HG03064 (cell line): ENCODE measurements around the gene MED14.

Experiments used
- ATAC-seq: cut with Tn5 transposase; IDR thresholded peaks from one replicate; pipeline ENCODE4 v1.9.1; 2021; ENCODE audit warnings: low read depth; ENCODE audit not compliant: unreplicated experiment

Gene MED14

GRCh38 chrX:40671126-40671525 lies 64.2 kb downstream of the MED14 start:
- no peak for ATAC-seq

- no peak for ATAC-seq
Measured at GRCh38 chrX:40663880-40664630, 71.3 kb downstream of the MED14 start.

GRCh38 chrX:40663078-40663740 lies 72.1 kb downstream of the MED14 start:
- peak; percentile 80 for ATAC-seq

- ATAC-seq = no peak
Measured at GRCh38 chrX:40661489-40661888, 73.9 kb downstream of the MED14 start.

- no peak for ATAC-seq
Measured at GRCh38 chrX:40660381-40660780, 75.0 kb downstream of the MED14 start.

- ATAC-seq = no peak
Measured at GRCh38 chrX:40653535-40653934, 81.8 kb downstream of the MED14 start.

- ATAC-seq = no peak
Measured at GRCh38 chrX:40652664-40653063, 82.7 kb downstream of the MED14 start.

- no peak for ATAC-seq
Measured at GRCh38 chrX:40651620-40652223, 83.6 kb downstream of the MED14 start.

GRCh38 chrX:40647307-40648197 lies 87.8 kb downstream of the MED14 start, which contains the start of gene CXorf38:
CXorf38 (minus strand) TSS chrX:40647561; CDS start chrX:40647520, 41 bp downstream.
- peak; percentile 57 for ATAC-seq

- ATAC-seq = peak; percentile 24
Measured at GRCh38 chrX:40646489-40647306, 88.6 kb downstream of the MED14 start.

GRCh38 chrX:40644821-40645358 lies 90.5 kb downstream of the MED14 start:
- ATAC-seq = peak; percentile 33

GRCh38 chrX:40644176-40644575 lies 91.2 kb downstream of the MED14 start:
- ATAC-seq = no peak

GRCh38 chrX:40637687-40638086 lies 97.7 kb downstream of the MED14 start:
- ATAC-seq = no peak

- no peak for ATAC-seq
Measured at GRCh38 chrX:40632199-40632598, 103.1 kb downstream of the MED14 start.

GRCh38 chrX:40628506-40628905 lies 106.8 kb downstream of the MED14 start:
- no peak for ATAC-seq

- ATAC-seq = no peak
Measured at GRCh38 chrX:40625294-40625693, 110.0 kb downstream of the MED14 start.

GRCh38 chrX:40623665-40624064 lies 111.7 kb downstream of the MED14 start:
- no peak for ATAC-seq

GRCh38 chrX:40623139-40623536 lies 112.2 kb downstream of the MED14 start, which contains the start of gene MPC1L:
MPC1L (plus strand) TSS chrX:40623428; CDS start chrX:40623566, 138 bp downstream.
- ATAC-seq = no peak

GRCh38 chrX:40622479-40623138 lies 112.7 kb downstream of the MED14 start:
- ATAC-seq = no peak
